ENCODE data around the gene DSCAML1.

The DSCAML1 gene

DNA sequence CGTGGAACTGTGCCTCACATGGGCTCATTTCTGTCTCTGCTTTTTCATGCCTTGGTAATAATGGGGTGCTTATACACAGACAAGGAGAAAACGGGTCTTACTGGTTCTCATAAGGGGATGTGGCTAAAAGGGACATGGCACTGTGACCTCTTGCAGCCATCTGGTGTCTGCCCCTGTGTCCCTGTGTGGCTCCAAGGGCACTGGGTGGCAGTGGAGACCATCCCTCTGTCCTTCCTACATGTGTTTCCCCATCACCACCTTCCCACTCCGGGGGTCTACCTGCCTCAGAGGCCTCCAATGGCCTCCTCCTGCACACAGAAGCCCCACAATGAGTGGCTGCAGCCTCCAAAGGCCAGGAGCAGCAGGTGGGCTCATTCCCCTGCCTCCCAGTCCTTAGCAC, 248.1 kb downstream of the DSCAML1 start:
- DNase-seq (ENCODE audit: low spot score), result no peak

- DNase-seq (ENCODE audit: low spot score), result no peak
Observed at GRCh38 chr11:117547946-117548345, 249.1 kb downstream of the DSCAML1 start.

- no peak for DNase-seq (ENCODE audit: low spot score)
Observed at GRCh38 chr11:117547195-117547850, 249.7 kb downstream of the DSCAML1 start.

- DNase-seq (ENCODE audit: low spot score), result no peak
Observed at GRCh38 chr11:117546431-117547194, 250.4 kb downstream of the DSCAML1 start.

- DNase-seq (ENCODE audit: low spot score), result no peak
Observed at GRCh38 chr11:117545706-117546105, 251.3 kb downstream of the DSCAML1 start.

- DNase-seq (ENCODE audit: low spot score), result no peak
Observed at GRCh38 chr11:117544130-117544800, 252.8 kb downstream of the DSCAML1 start.

DNA sequence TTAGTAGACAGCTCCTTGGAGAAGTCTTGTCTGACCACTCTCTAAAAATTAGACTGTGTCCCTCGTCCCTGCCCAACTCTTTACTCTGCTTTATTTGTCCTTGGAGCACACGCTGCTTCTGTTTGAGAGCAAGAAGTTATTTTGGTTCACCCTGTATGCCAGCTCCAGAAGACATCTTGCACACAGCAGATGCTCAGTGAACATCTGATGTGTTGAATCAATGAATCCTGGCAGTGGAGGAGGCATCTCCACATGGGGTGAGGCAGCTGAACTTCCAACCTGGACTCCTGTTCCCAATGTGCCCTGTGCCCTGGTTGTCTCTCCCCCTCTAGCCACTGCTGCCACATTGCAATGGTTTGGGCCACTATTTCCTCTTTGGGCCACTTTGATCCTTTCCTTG, 255.8 kb downstream of the DSCAML1 start:
- DNase-seq (ENCODE audit: low spot score), result no peak

GRCh38 chr11:117538263-117539135, 258.5 kb downstream of the DSCAML1 start:
- no peak for DNase-seq (ENCODE audit: low spot score)

- DNase-seq (ENCODE audit: low spot score), result no peak
Observed at GRCh38 chr11:117535850-117536411, 261.1 kb downstream of the DSCAML1 start.

DNA sequence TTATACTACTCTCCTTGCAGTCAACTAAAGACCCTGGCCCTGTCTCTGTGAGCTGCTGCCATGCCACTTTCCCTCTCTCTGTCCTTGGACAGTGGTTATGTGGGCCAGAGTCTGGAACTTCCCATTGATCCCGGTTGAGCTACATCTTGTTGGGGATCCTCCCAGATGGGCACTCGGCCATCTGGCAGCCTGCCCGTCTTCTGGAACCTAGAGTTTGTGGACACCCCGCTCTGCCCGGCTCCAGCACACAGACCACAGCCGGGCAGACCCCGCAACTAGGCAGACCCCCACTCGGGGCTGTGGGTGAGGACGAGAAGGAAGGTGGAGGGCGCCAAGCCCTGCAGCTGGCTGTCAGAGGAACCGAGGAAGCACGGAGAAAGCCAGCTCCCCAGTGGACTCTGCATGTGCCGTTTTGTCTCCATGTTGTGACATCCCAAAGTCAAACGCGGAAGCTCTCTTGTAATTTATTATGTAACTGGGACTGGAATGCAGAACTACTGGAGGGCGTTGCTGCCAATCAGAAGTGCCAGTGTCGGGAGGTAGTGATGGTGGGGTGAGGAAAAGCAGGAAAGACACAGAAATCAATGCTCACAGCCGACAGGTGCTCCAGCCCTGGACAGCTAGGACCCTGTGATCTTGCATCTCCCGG, 261.7 kb downstream of the DSCAML1 start:
- DNase-seq (ENCODE audit: low spot score), result no peak

GRCh38 chr11:117532568-117532967, 264.4 kb downstream of the DSCAML1 start:
- no peak for DNase-seq (ENCODE audit: low spot score)

GRCh38 chr11:117529816-117530215, 267.2 kb downstream of the DSCAML1 start:
- no peak for DNase-seq (ENCODE audit: low spot score)

GRCh38 chr11:117528097-117528721, 268.8 kb downstream of the DSCAML1 start:
- no peak for DNase-seq (ENCODE audit: low spot score)

DNA sequence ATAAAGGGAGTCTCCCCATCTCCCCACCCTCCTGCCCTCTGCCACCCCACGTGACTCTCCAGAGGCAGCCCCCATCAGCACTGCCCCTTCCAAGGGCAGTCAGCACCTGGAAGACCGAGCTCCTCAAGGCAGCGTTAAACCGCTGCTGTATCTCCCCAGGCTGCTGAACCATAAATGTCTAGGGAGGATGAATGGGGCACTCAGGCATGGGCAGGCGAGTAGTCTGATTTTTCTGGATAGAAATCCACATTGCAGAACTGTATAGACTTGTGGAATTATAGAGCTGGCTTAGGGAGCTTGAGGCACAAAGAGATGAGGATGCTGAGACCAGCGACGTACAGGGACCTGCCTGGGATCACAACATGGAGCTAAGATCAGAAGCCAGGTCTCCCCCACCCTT, 269.7 kb downstream of the DSCAML1 start:
- no peak for DNase-seq (ENCODE audit: low spot score)

DNA sequence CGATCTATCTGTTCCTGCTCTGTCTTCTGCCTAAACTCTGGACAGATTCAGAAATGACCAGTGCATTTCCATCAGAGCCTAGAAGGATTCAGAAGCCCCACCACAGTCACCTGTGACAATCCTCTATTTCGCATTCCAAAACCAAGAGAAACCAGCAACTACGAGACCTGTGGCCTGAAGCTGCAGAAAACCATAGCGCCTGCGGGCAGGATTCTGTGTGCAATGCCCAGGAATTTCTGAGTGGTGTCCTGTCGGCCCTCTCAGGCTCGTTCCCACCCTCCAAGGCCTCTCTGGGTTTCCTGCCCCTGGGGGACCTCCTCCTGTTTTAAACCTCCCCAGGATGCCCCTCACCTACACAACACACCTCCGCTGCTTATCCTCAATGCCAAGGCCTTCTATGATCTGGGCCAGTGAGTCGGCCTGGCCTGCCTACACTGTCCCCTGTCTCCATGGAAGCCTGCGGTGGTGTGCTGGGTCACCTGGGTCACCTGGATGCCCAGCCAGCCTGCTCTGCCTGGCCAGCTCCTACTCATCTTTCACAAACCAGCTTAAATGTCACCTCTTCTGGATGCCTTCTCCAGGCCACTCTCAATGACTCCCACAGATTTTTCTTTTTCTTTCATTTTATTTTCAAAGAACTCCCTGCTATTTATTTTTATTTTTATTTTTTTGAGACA, 271.0 kb downstream of the DSCAML1 start:
- DNase-seq (ENCODE audit: low spot score), result no peak

GRCh38 chr11:117524468-117525183, 272.4 kb downstream of the DSCAML1 start:
- no peak for DNase-seq (ENCODE audit: low spot score)

DNA sequence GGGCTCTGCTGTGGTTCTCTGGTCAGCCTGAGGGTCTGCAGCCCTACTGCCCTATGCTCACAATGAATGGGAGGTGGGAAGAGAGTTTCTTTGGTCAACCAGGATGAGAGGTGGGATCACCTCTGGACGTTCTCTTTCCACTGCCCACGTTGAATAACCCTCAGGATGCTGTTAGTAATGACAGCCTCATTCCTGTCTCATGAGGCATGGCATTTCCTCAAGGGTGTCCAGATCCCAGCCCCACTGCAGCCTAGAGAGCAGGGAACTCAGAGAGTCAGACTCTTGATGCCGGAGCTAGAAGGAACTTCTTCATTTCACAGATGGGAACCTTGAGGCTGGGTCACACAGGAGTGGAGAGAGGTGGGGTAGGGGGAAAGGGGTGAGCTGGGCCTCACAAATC, 273.3 kb downstream of the DSCAML1 start:
- DNase-seq (ENCODE audit: low spot score), result no peak

- DNase-seq (ENCODE audit: low spot score), result no peak
Observed at GRCh38 chr11:117521974-117522373, 275.0 kb downstream of the DSCAML1 start.

DNA sequence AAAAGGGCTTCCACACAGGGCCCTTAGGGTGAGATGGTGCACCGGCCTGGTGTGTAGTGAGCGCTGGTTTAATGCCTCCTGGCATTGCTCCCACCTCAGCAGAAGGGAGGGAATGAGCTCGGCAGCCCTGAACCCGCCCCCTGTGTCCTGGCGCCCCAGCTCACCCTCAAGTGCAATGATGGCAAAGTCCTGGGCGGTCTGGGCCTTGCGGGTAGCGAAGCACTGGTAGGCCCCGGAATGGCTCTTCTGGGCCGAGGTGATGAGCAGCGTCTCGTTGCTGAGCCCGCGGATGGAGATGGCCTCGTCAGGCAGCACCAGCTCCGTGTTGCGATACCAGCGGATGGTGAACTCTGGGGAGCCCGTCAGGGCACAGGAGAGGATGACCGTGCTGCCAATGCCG, 276.1 kb downstream of the DSCAML1 start:
- DNase-seq (ENCODE audit: low spot score), result no peak

- DNase-seq (ENCODE audit: low spot score), result no peak
Observed at GRCh38 chr11:117520201-117520600, 276.8 kb downstream of the DSCAML1 start.

Measured in LoVo (cell line).